HG02623 (cell line): ENCODE results near the gene LAPTM5.

Experiments
- ATAC-seq: cut with Tn5 transposase; IDR thresholded peaks from one replicate; pipeline ENCODE4 v1.9.1; 2021; ENCODE audit warnings: moderate library complexity; ENCODE audit not compliant: unreplicated experiment

The LAPTM5 gene

GRCh38 chr1:30718636-30719405 lies 38.8 kb downstream of the LAPTM5 start:
- ATAC-seq, result peak; percentile 51

DNA sequence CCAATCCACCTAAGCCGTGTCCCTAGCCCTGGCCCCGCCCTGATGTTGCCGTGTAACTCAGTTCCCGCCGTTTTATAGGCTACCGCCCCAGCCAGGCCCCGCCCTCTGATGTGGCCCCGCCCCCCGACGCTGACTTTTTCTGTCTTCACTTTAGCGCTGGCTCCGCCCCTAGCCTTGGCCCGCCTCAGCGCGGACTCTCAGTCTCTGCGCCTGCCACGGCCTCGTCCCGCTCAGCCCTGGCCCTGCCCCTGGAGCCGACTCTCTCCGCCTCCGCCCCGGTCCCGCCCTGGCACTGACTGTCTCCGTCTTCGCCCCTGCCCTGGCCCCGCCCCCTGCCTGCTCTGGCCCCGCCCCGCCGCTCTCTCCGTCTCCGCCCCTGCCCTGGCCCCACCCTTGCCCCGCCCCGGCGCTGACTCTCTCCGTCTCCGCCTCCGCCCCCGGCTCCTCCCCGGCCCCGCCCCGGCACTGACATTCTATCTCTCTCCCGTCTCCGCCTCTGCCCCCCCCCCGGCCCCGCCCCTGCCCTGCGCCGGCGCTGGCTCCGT lies 39.4 kb downstream of the LAPTM5 start:
- peak; percentile 77 for ATAC-seq

DNA sequence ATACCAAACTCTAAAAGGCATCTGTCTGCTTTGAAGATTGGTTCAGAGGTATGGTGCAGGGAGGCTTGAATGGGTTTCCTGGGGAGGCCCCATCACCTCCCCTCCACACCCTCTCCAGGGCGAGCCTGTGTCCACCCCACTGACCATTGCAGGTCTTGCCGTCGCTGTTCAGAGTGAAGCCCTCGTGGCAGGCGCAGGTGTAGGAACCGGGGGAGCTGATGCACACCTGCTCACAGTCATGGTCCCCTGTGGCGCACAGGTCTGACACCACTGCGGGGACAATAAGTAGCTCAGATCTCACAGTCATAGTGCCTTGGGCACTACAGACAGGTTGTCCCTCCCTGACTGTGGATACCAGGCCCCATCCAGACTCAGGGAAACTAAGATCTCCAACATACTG lies 40.9 kb downstream of the LAPTM5 start:
- ATAC-seq, result no peak

DNA sequence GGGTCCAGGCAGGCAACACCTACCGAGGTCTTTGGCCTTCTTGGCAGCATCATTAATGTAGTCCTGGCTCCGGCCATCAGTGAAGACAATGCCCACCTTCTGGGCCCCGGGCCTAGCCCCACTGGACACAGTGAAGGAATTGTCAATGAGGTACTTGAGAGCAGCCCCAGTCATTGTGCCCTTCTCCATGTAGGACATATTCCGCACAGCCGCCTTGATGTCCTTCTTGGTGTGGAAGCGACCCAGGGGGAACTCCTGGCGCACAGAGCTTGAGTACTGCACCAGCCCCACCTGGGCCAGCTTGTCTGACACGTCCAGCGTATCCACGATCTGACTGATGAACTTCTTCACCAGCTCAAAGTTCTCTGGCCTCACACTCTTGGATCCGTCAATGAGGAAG lies 41.7 kb downstream of the LAPTM5 start:
- no peak for ATAC-seq

DNA sequence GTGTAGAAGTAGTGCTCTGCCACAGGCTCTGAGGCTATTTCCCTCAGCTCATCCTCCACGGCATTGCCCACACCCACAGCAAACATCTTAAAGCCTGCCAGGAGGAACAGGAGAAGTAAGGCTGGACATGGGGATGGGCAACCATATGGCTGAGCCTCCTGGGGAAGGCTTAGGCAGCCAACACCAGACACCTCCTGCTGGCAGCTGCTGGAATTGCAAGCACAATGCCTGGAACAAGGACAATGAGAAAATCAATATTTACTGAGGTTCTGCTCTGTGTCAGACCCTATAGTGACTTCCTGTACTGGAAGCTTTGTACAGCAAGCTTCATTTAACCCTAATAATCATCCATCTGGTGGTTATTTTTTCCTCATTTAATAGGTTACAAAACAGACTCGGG lies 42.4 kb downstream of the LAPTM5 start:
- ATAC-seq, result no peak

DNA sequence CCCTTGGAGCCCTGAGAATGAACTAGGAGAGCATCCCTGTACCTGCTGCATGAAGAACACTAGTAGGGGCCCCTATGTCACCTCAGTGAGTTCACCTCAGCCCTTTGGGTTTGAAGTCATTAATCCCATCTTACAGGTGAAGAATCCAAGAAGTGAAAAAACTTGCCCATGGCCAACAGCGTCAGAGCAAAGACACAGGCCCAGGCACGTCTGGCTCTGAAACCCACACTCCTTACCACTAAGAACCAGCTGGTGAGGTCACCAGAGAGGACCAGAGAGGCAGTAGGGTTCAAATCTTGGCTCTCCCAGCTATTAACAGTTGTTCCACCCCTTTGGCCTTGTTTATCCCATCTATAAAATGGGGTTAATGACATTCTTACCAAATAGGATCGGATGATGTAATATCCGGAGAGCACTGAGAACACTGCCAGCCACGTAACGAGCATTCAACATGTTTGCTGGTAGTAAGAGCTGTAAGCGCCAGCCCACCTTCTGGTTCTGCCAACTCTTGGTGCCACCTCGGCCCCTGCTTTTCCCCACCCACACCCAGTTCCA lies 43.0 kb downstream of the LAPTM5 start:
- no peak for ATAC-seq

DNA sequence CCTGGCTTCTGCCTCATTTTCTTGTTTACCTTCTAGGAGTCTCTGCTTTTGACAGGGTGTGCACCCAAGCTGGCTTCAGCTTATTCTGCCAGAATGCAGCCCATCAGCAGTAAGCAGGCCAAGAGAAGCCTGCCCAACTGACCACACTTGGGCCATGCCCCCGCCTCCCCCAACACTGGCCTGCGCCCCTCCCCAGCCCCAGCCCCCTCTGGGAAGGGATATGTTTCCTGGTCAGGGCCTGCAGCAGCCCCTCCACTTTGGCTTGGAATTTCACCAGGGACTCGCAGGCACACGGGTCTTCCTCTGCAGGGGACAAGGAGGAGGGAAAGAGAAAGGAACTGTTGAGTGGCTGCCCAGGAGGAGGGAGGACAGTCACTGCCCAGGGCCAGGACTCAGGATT lies 43.5 kb downstream of the LAPTM5 start:
- ATAC-seq, result no peak

GRCh38 chr1:30713311-30713710 lies 44.3 kb downstream of the LAPTM5 start:
- ATAC-seq, result no peak

DNA sequence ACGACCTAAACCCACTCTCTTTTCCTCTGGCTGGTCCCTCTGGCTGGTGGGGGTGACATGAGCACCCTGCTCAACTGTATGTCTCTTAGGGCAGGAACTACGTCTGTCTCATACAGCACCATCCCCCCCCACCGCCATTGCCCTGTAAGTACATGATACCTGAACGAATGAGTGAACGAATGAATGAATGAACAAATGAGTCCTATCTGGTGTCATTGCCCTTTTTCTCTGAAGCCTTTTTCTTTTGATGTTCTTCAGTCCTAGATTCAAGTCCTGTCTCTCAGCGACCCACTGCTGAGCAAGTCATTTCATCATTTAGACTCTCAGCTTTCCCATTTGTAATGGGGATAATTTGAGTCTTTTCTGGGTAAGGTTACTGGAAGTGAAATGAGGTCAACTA lies 45.0 kb downstream of the LAPTM5 start:
- no peak for ATAC-seq

- no peak for ATAC-seq
These were observed 47.2 kb downstream of the LAPTM5 start for GRCh38 chr1:30710407-30710806.

DNA sequence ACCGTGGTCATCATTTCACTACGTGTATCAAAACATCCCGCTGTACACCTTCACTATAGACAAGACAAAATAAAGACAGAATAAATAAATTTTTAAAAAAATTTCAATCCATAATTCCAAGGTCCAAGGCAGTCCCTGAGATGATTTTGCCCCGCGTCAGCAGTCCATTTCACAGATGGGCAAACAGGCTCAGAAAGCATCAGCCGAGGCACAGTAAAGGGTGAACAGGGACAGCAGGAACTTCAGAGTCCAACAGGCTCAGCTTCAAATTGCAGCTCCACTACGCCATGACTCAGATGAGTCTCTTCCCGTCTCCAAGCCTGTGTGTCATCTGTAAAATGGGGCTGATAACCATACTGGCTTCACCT lies 49.2 kb downstream of the LAPTM5 start:
- ATAC-seq, result no peak

DNA sequence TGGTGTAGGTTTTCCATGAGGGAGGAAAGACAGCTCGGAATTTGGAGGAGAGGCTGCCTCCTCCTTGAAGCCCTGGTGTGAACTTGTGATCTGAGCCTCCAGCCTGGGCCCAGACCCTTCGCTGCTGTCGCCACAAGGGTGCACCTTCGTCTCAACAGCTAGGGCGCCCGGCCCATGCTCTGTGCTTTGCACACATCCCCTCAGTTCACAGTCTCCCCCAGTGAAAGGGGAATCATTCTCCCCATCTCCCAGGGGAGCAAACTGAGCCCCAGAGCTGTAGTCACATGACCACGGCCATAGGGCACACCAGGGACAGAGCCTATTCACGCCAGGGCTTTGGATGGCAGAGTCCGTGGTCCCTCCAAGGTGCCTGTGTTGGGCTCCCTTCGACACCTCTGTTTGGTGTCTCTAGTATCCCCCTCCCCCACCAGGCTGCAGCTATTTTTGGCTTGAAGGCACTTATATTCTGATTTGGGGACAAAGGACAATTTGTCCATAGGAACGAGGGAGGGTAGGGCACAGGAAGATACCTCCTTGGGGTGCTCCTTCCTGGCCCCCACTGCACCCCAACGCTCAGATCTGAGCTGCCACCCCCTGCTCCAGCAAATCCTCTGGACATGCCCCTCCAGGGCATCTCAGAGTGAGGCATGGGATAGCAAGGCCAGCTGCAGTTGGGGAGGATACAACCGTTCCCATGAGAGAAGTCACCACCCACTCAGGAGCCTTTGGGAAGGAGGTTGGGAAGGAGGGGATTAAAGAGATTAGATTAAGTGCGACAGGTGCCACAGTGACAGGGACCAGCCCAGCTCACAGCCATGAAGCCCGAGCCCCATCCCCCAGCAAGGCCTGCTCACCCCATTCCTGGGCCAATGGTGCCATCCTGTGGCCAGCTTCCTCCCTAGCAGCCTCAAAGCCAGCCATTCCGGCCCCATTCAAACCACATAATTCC lies 49.9 kb downstream of the LAPTM5 start:
- ATAC-seq, result no peak

GRCh38 chr1:30706528-30706927 lies 51.0 kb downstream of the LAPTM5 start:
- ATAC-seq, result no peak

DNA sequence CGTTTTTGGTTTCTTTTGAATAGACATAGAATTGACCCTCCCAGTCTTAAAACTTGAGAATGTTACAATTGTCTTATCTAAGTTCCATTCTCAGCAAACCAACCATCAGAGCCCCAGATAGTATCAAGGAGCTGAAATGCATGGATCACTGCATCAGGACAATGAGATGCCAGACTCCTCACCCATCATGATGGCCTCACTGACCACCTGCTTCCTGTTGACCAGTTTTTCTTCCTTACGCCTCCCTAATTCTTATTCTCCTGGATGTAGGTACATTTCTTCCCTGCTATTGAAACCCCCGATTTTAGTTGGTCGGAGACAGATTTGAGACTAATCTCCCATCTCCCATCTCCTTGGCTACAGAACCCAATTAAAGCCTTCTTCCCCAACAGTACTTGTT lies 51.9 kb downstream of the LAPTM5 start:
- no peak for ATAC-seq

DNA sequence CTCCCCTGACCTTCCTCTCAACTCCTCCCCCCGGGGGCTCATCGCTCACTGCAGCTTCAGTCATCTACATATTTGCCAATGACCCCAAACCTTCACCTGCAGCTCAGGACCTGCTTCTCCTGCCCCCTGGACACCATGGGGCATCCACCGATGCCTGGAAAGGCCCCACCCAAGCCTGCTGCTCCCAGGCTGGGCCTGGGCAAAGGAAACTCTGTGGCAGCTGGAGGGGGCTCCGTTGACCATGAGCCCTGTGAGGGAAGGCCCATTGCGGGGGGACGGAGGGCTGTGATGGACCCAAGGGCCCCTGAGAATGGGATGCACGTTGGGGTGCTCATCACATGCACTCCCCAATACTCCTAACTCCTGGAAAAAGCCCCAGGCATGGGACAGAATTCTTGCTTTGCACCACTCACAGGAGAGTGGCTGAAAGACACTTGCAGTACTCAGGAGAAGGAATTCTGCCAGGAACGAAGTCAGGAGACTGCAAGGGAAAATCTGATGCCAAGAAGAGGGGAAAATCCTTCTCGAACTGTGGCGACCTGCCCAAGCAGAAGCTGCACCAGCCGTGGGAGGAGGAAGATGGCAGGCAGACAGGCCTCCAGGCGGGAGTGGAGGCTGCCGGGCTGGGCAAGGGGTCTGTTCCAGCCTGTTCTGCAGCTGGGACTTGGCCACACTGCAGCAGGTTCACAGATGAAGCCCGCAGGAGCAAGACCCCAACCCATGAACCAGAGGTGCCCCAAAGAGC lies 52.6 kb downstream of the LAPTM5 start:
- ATAC-seq, result no peak

- ATAC-seq, result no peak
These were observed 53.3 kb downstream of the LAPTM5 start for GRCh38 chr1:30704271-30704670.

GRCh38 chr1:30702823-30703222 lies 54.8 kb downstream of the LAPTM5 start:
- ATAC-seq, result no peak

DNA sequence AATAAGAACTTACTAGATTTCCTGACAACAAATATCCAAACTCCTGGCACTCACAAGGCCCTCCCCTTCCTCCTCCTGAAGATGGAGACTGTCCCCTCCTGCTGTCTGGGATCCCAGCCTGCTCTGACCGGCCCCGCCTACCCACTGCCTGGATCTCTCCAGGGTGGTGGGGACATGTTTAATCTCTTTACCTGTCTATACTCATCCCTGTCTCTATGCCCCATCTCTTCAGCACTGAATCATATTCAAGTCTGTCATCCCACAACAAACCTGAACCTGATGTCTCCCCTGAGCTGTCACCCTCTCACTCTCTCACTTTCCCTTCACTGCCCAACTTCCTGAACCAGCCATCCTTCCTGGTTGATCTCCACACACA lies 56.3 kb downstream of the LAPTM5 start:
- no peak for ATAC-seq

DNA sequence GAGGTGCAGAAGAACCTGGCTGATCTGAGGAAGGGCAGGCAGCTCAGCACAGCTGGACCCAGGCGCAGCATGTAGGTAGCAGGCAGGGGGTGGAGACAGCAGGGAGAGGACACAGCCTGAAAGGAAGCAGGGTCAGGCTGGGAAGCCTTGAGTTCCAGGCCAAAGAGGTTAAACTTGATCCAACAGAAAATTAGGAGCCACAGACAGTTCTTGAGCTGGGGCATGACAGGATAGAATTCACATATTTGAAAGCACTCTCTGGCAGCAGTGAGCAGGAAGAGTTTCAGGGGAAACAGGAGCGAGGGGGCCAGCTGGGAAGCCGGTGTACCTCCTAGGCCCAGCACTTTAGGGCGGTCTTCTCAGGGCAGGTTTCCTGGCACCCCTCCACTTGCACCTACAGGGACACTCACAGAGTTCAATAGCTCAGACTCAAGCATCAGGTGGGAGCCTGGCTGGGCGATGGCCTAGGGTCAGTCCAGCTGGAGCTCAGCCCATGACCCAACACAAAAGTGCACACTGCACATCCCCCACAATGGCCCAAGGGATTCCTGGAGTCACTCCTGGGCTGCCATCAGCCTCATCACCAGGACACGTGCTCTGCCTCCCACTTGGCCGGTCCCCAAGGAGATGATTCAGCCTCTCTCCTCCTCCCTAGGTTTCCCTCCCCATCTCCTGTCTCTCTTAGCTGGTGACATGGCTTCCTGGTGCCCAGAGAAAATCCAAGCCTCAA lies 56.9 kb downstream of the LAPTM5 start:
- ATAC-seq, result no peak

GRCh38 chr1:30699762-30700161 lies 57.8 kb downstream of the LAPTM5 start:
- no peak for ATAC-seq
